ENCODE data around the gene ZFYVE19.
A peak's percentile ranks its signal among the peaks of the same experiment; 100 is the strongest.

The ZFYVE19 gene

DNA sequence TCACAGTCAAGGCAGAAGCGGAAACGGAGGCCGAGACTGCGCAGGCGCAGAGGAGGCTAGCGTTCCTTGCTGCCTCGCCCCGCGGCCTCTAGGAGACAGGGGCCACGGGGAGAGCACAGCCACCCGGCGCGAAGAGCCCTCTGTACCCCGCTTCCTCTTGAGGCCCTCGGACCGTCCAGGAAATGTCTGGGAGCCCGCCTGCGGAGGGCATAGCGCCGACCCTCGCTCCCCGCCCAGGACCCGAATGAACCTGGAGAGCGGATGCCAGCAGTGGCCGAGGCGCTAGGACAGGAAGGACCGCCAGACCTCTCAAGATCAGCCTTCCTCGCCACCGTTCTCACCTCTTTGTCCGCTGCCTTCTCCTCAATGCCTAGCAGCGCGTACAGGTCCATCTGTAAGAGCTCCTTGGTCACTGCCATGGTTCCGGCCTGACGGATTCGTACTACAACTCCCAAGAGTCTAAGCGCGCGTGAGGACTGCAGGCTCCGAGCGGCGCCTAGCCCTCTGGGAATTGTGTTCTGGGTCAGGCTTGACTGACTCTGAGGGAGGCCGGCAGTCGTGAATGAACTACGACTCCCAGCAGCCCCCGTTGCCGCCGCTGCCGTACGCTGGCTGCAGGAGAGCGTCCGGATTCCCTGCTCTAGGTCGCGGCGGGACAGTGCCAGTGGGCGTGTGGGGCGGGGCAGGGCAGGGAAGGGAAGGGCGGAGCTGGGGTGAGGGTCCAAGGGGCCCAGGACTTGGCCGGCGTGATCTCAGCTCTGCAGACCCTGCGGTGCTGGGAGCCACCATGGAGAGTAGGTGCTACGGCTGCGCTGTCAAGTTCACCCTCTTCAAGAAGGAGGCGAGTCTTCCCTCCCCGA lies at the start of gene ZFYVE19, which contains the start of gene DNAJC17:
Gene ZFYVE19, plus strand, starts transcription at position 62 of the 860 bp plus-strand sequence. Its CDS starts 501 bp downstream, at position 563.
Gene DNAJC17, minus strand, starts transcription at position 446 of the 860 bp plus-strand sequence. Its CDS starts 27 bp downstream, at position 419.
- Histone ChIP-seq H3K4me3 (ENCODE audit: low read length) (peak within 1 kb of the TSS; percentile 75), H3K4me1 (ENCODE audit: insufficient read depth, low read length) (peaks cover 6% of the 10 kb centered on the region), H3K9me3 (ENCODE audit: low read length) (no peaks in the 10 kb centered on the region), H3K36me3 (ENCODE audit: insufficient read depth, low read length) (no peaks in the 10 kb centered on the region), H2AFZ (ENCODE audit: low read depth, low read length) (peak within 1 kb of the TSS; percentile 88), H3K27me3 (ENCODE audit: insufficient read depth, low read length) (no peaks in the 10 kb centered on the region)

DNA sequence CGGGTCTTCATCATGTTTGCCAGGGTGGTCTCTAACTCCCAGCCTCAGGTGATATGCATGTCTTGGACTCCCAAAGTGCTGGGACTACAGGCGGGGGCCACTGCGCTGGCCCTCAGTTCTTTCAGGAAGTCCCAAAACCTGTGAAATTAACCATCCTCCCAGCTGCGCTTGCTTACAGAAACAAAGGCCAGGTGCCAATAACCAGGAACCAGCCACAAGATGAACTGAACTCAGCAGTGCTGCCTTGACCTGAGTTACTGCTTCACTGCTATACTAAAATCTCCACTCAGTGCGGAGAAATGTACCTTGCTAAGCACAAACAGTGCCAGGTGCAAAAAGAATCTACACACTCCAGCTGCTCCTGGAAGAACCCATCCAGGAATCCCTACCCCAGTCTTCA lies 46.9 kb upstream of the ZFYVE19 start:
- Histone ChIP-seq H3K4me3 (ENCODE audit: low read length) (no peak overlapping the region), H3K9me3 (ENCODE audit: low read length) (no peaks in the 10 kb centered on the region), H3K27me3 (ENCODE audit: insufficient read depth, low read length) (no peaks in the 10 kb centered on the region), H2AFZ (ENCODE audit: low read depth, low read length) (no peak overlapping the region), H3K36me3 (ENCODE audit: insufficient read depth, low read length) (no peaks in the 10 kb centered on the region), H3K4me1 (ENCODE audit: insufficient read depth, low read length) (peaks cover 6% of the 10 kb centered on the region)

GRCh38 chr15:40762919-40763800 lies 43.7 kb upstream of the ZFYVE19 start:
- H3K36me3 ChIP-seq (ENCODE audit: insufficient read depth, low read length), result no peaks in the 10 kb centered on the region
- H2AFZ ChIP-seq (ENCODE audit: low read depth, low read length), result no peak overlapping the region
- H3K4me1 ChIP-seq (ENCODE audit: insufficient read depth, low read length), result no peaks in the 10 kb centered on the region
- no peaks in the 10 kb centered on the region for H3K27me3 ChIP-seq (ENCODE audit: insufficient read depth, low read length)
- peak overlapping the region; percentile 35 for H3K4me3 ChIP-seq (ENCODE audit: low read length)
- no peaks in the 10 kb centered on the region for H3K9me3 ChIP-seq (ENCODE audit: low read length)

DNA sequence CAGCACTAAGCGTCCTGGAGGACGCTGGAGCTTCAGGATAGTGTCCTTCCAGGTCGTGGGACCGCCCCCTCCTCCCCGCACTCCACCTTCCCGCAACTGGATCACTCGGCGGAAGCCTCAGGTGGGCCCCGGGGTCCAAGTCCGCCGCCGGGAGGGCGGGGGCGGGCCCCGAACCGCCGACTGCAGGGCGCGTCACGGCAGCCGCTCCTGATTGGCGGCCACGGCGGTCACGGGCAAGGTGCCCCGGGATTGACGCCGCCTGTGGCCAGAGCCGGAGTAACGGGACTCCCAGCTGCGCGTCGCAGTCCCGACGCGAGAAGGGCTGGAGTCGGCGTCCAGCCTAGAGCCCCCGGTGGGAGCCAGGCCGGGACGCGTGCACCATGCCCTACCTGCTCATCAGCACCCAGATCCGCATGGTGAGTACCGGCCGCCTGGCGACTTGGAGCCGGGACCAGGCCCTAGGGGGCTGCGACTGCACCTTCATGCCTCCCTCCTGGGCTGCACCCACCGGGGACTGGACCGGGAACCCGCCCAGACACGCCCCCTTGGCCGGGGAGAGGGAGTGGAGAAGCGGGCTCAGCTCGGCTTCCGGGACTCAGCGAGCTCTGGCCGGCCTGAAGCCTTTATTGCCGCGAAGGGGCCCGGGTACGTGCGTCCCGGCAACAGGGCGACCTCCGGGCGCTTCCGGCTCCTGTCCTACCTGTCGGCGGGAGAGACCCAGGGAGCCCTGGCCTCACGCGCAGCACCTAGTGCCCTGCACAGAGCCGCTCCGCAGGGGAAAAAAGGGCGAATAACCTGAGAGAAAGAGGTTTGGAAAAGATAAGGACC lies 42.9 kb upstream of the ZFYVE19 start, which contains the start of gene GCHFR:
Gene GCHFR, plus strand, starts transcription at position 268 of the 828 bp plus-strand sequence. Its CDS starts 113 bp downstream, at position 381.
- H3K27me3 ChIP-seq (ENCODE audit: insufficient read depth, low read length), result no peaks in the 10 kb centered on the region
- H3K36me3 ChIP-seq (ENCODE audit: insufficient read depth, low read length), result no peaks in the 10 kb centered on the region
- H3K4me1 ChIP-seq (ENCODE audit: insufficient read depth, low read length), result no peaks in the 10 kb centered on the region
- no peak within 1 kb of the TSS for H2AFZ ChIP-seq (ENCODE audit: low read depth, low read length)
- H3K9me3 ChIP-seq (ENCODE audit: low read length), result no peaks in the 10 kb centered on the region
- peak within 1 kb of the TSS; percentile 35 for H3K4me3 ChIP-seq (ENCODE audit: low read length)

DNA sequence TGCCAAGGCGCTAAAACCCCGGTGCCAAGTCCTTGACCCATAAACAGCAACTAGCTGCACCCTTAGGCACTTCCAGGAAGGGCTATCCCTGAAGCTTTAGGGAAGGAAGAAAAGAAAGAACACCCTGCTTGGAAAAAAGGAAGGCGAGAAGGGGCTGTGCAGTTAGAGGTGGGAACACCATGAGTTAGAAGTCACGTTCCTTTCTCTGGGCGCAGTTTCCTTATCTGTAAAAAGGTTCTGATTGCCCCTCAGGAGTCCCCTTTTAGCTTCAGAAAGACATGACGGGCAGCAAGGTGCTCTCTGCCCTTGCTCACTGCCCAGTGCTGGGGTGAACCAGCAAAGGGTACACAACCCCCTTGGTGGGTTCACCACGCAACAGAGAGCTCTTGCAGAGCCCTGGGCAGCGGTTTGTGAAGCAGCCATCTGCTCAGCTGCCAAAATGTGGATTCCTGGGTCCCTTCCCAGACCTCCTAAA lies 42.2 kb upstream of the ZFYVE19 start:
- no peaks in the 10 kb centered on the region for H3K27me3 ChIP-seq (ENCODE audit: insufficient read depth, low read length)
- no peaks in the 10 kb centered on the region for H3K4me1 ChIP-seq (ENCODE audit: insufficient read depth, low read length)
- no peak overlapping the region for H3K4me3 ChIP-seq (ENCODE audit: low read length)
- no peaks in the 10 kb centered on the region for H3K36me3 ChIP-seq (ENCODE audit: insufficient read depth, low read length)
- no peaks in the 10 kb centered on the region for H3K9me3 ChIP-seq (ENCODE audit: low read length)
- H2AFZ ChIP-seq (ENCODE audit: low read depth, low read length), result no peak overlapping the region

DNA sequence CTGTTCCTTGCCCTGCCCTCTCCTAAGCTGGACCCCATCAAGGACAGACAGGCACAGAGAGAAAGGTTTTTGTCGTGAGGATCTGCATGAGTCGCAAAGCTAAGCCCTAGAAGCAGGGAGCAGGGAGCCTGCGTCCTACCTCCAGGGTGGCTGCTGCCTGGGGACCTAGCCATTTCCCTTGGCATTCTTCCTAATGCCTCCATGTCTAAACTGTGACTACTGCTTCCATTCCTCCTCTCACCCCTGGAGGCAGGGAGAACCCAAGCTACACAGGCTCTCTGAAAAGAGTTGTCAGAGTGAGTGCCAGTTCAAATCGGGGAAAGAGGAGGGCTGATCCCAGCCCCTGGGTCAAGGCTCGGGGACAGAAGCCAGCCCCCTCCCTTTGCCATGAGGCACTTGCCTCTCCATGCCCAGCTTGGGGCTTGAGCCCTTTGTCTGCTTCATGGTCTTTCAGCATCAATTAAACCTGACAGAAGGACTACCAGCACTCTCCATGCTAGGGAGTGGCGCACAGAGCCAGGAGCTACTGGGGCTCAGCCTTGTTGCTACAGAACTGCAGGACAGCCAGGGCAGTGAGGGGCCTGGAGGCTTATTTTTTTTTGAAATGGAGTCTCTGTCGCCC lies 40.6 kb upstream of the ZFYVE19 start:
- Histone ChIP-seq H3K9me3 (ENCODE audit: low read length) (no peaks in the 10 kb centered on the region), H3K36me3 (ENCODE audit: insufficient read depth, low read length) (no peaks in the 10 kb centered on the region), H2AFZ (ENCODE audit: low read depth, low read length) (no peak overlapping the region), H3K4me3 (ENCODE audit: low read length) (no peak overlapping the region), H3K4me1 (ENCODE audit: insufficient read depth, low read length) (no peaks in the 10 kb centered on the region), H3K27me3 (ENCODE audit: insufficient read depth, low read length) (no peaks in the 10 kb centered on the region)

- no peaks in the 10 kb centered on the region for H3K4me1 ChIP-seq (ENCODE audit: insufficient read depth, low read length)
- no peaks in the 10 kb centered on the region for H3K27me3 ChIP-seq (ENCODE audit: insufficient read depth, low read length)
- no peaks in the 10 kb centered on the region for H3K9me3 ChIP-seq (ENCODE audit: low read length)
- H3K36me3 ChIP-seq (ENCODE audit: insufficient read depth, low read length), result no peaks in the 10 kb centered on the region
- H2AFZ ChIP-seq (ENCODE audit: low read depth, low read length), result no peak overlapping the region
- H3K4me3 ChIP-seq (ENCODE audit: low read length), result no peak overlapping the region
Observed at GRCh38 chr15:40766906-40767837, 39.7 kb upstream of the ZFYVE19 start.

DNA sequence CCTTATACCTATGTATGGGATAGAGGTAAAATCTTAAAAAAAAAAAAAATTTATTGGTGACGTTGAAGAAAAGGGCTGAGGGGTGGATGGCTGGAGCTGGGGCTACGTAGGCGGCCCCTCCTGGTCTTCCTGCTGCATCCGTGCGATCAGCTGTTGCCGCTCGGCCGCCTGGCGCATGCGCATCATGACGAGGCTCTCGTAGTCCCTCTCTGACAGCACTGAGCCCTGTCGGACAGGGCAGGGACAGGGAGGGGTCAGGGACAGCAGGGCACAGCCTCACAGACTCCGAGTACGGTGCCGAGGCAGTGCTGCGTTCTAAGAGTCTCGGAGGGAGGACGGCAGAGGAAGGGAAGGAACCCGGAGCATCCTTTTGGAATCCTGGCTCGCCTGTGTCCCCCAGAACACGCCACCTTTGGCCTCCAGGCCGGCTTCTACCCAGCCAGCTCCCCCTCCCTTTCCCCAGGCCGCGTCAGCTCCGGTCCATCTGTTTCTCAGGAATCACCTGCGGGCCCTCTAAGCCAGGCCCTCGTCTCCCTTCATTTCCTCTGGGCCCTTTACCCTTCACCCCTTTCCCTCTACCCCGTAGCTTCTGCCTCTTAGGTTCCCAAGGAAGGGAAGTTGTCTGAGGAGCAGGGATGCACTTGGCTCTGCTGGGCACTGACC lies 38.9 kb upstream of the ZFYVE19 start:
- Histone ChIP-seq H2AFZ (ENCODE audit: low read depth, low read length) (no peak overlapping the region), H3K9me3 (ENCODE audit: low read length) (no peaks in the 10 kb centered on the region), H3K36me3 (ENCODE audit: insufficient read depth, low read length) (no peaks in the 10 kb centered on the region), H3K4me3 (ENCODE audit: low read length) (no peak overlapping the region), H3K27me3 (ENCODE audit: insufficient read depth, low read length) (no peaks in the 10 kb centered on the region), H3K4me1 (ENCODE audit: insufficient read depth, low read length) (no peaks in the 10 kb centered on the region)

- no peaks in the 10 kb centered on the region for H3K27me3 ChIP-seq (ENCODE audit: insufficient read depth, low read length)
- H3K4me1 ChIP-seq (ENCODE audit: insufficient read depth, low read length), result no peaks in the 10 kb centered on the region
- peaks cover 2% of the 10 kb centered on the region for H3K36me3 ChIP-seq (ENCODE audit: insufficient read depth, low read length)
- H3K9me3 ChIP-seq (ENCODE audit: low read length), result no peaks in the 10 kb centered on the region
- no peak overlapping the region for H3K4me3 ChIP-seq (ENCODE audit: low read length)
- H2AFZ ChIP-seq (ENCODE audit: low read depth, low read length), result no peak overlapping the region
Observed at GRCh38 chr15:40768521-40769273, 38.2 kb upstream of the ZFYVE19 start.

GRCh38 chr15:40769274-40770146 lies 37.4 kb upstream of the ZFYVE19 start, which contains the start of gene C15orf62:
Gene C15orf62 (plus strand): TSS chr15:40769980. CDS start chr15:40770496, 516 bp downstream.
- no peak within 1 kb of the TSS for H2AFZ ChIP-seq (ENCODE audit: low read depth, low read length)
- H3K27me3 ChIP-seq (ENCODE audit: insufficient read depth, low read length), result no peaks in the 10 kb centered on the region
- H3K36me3 ChIP-seq (ENCODE audit: insufficient read depth, low read length), result peaks cover 6% of the 10 kb centered on the region
- no peak within 1 kb of the TSS for H3K4me3 ChIP-seq (ENCODE audit: low read length)
- no peaks in the 10 kb centered on the region for H3K4me1 ChIP-seq (ENCODE audit: insufficient read depth, low read length)
- no peaks in the 10 kb centered on the region for H3K9me3 ChIP-seq (ENCODE audit: low read length)

Measured in neuron (in vitro differentiated cells).